H9 (cell line): ENCODE results near the gene NME8. TPM values are rescaled to one million over a fixed set of nuclear protein-coding genes. Genes with fewer than 3 reads are reported as not detected.
A peak's percentile ranks its signal among the peaks of the same experiment; 100 is the strongest.

Experiments used
- DNase-seq: peaks from one replicate; pipeline ENCODE4 v3.0.0-alpha.2; 2017
- H2AFZ ChIP-seq: one replicate; pipeline ENCODE4 v1.6.1; 2013; ENCODE audit warnings: mild to moderate bottlenecking, low read length, control low read depth, moderate library complexity
- H2AK5ac ChIP-seq: 2 replicates; pipeline ENCODE4 v1.6.1; 2013; ENCODE audit warnings: low read length, control low read depth, mixed read lengths; ENCODE audit not compliant: insufficient read length
- H2BK120ac ChIP-seq: one replicate; pipeline ENCODE4 v1.6.1; 2013; ENCODE audit warnings: low read depth, mild to moderate bottlenecking, low read length, control low read depth, inconsistent platforms; ENCODE audit not compliant: poor library complexity, severe bottlenecking
- H2BK12ac ChIP-seq: 2 replicates; pipeline ENCODE4 v1.6.1; 2013; ENCODE audit warnings: low read length, control low read depth, mixed read lengths, low read depth; ENCODE audit not compliant: insufficient read length
- H2BK15ac ChIP-seq: 2 replicates; pipeline ENCODE4 v1.6.1; 2013; ENCODE audit warnings: low read depth, low read length, control low read depth
- H2BK20ac ChIP-seq: one replicate; pipeline ENCODE4 v1.6.1; 2013; ENCODE audit warnings: low read depth, mild to moderate bottlenecking, low read length, control low read depth, inconsistent platforms; ENCODE audit not compliant: poor library complexity, severe bottlenecking
- H2BK5ac ChIP-seq: 2 replicates; pipeline ENCODE4 v1.6.1; 2013; ENCODE audit warnings: low read length, control low read depth, mixed read lengths; ENCODE audit not compliant: insufficient read length
- H3K14ac ChIP-seq: 2 replicates; pipeline ENCODE4 v1.6.1; 2013; ENCODE audit warnings: low read length, control low read depth; ENCODE audit not compliant: insufficient read depth
- H3K18ac ChIP-seq: 2 replicates; pipeline ENCODE4 v1.6.1; 2013; ENCODE audit warnings: low read depth, mild to moderate bottlenecking, mixed read lengths, low read length, control low read depth; ENCODE audit not compliant: insufficient read length
- H3K23ac ChIP-seq: 2 replicates; pipeline ENCODE4 v1.6.1; 2013; ENCODE audit warnings: low read length, control low read depth, mixed read lengths, low read depth; ENCODE audit not compliant: insufficient read length
- H3K23me2 ChIP-seq: 2 replicates; pipeline ENCODE4 v1.6.1; 2013; ENCODE audit warnings: low read depth, mild to moderate bottlenecking, mixed read lengths, low read length, control low read depth; ENCODE audit not compliant: insufficient read length, poor library complexity, severe bottlenecking
- H3K27ac ChIP-seq: 2 replicates; pipeline ENCODE4 v1.5.1; 2013; ENCODE audit warnings: low read length, control low read depth, mixed read lengths, low read depth; ENCODE audit not compliant: insufficient read length
- H3K27me3 ChIP-seq: 2 replicates; pipeline ENCODE4 v1.6.1; 2013; ENCODE audit warnings: low read length, control low read depth, inconsistent platforms; ENCODE audit not compliant: insufficient read depth
- H3K4ac ChIP-seq: 2 replicates; pipeline ENCODE4 v1.6.1; 2013; ENCODE audit warnings: low read depth, mild to moderate bottlenecking, control low read depth, inconsistent platforms, low read length, moderate library complexity
- H3K4me1 ChIP-seq: 2 replicates; pipeline ENCODE4 v1.6.1; 2013; ENCODE audit warnings: low read length, control low read depth, inconsistent platforms; ENCODE audit not compliant: insufficient read depth
- H3K4me2 ChIP-seq: 2 replicates; pipeline ENCODE4 v1.6.1; 2013; ENCODE audit warnings: low read length, control low read depth, mixed read lengths; ENCODE audit not compliant: insufficient read length, insufficient read depth
- H3K56ac ChIP-seq: 2 replicates; pipeline ENCODE4 v1.6.1; 2013; ENCODE audit warnings: low read depth, mild to moderate bottlenecking, mixed read lengths, low read length, control low read depth; ENCODE audit not compliant: insufficient read length
- H3K79me1 ChIP-seq: 2 replicates; pipeline ENCODE4 v1.6.1; 2013; ENCODE audit warnings: low read depth, mild to moderate bottlenecking, moderate library complexity, low read length, control low read depth, inconsistent platforms; ENCODE audit not compliant: insufficient read depth, poor library complexity, severe bottlenecking
- H3K79me2 ChIP-seq: 2 replicates; pipeline ENCODE4 v1.6.1; 2013; ENCODE audit warnings: low read length, control low read depth, inconsistent platforms; ENCODE audit not compliant: insufficient read depth
- H3K9ac ChIP-seq: 2 replicates; pipeline ENCODE4 v1.6.1; 2013; ENCODE audit warnings: low read length, control low read depth, mixed read lengths; ENCODE audit not compliant: insufficient read length; ENCODE audit errors: extremely low read depth
- H3K9me3 ChIP-seq: one replicate; pipeline ENCODE4 v1.6.1; 2013; ENCODE audit warnings: low read depth, low read length, inconsistent platforms; ENCODE audit not compliant: control insufficient read depth
- H3T11ph ChIP-seq: one replicate; pipeline ENCODE4 v1.6.1; 2013; ENCODE audit warnings: mild to moderate bottlenecking, low read length, control low read depth, inconsistent platforms
- H4K20me1 ChIP-seq: one replicate; pipeline ENCODE4 v1.6.1; 2013; ENCODE audit not compliant: control insufficient read depth, insufficient read length, insufficient read depth
- H4K5ac ChIP-seq: 2 replicates; pipeline ENCODE4 v1.6.1; 2013; ENCODE audit warnings: low read depth, mild to moderate bottlenecking, mixed read lengths, low read length, control low read depth; ENCODE audit not compliant: insufficient read length
- H4K8ac ChIP-seq: replicated peaks from 2 replicates; pipeline ENCODE4 v1.6.1; 2013; ENCODE audit warnings: low read length, control low read depth, mixed read lengths, low read depth; ENCODE audit not compliant: insufficient read length
- H4K91ac ChIP-seq: 2 replicates; pipeline ENCODE4 v1.6.1; 2013; ENCODE audit warnings: low read depth, mild to moderate bottlenecking, moderate library complexity, mixed read lengths, low read length, control low read depth; ENCODE audit not compliant: insufficient read length
- H3K27ac Mint-ChIP-seq, 3 experiments: 2 replicates in 2 of 3; 3 replicates in 1 of 3; pipeline ENCODE4 v1.8.0; 2020 to 2021; ENCODE audit warnings: mixed read lengths in 3 of 3, mild to moderate bottlenecking in 1 of 3, moderate library complexity in 1 of 3
- H3K27me3 Mint-ChIP-seq: 2 replicates; pipeline ENCODE4 v1.8.0; 2021; ENCODE audit warnings: low read depth, mild to moderate bottlenecking, moderate library complexity, mixed read lengths
- H3K36me3 Mint-ChIP-seq, 3 experiments: 2 replicates in 2 of 3; 3 replicates in 1 of 3; pipeline ENCODE4 v1.8.0; 2020 to 2021; ENCODE audit warnings: low read depth in 3 of 3, mixed read lengths in 3 of 3; ENCODE audit not compliant: insufficient read depth in 1 of 3
- H3K4me1 Mint-ChIP-seq, 2 experiments: 2 replicates each; pipeline ENCODE4 v1.8.0; 2020; ENCODE audit warnings: mixed read lengths in 2 of 2
- H3K4me3 Mint-ChIP-seq, 2 experiments: 2 replicates in 1 of 2; 3 replicates in 1 of 2; pipeline ENCODE4 v1.8.0; 2020 to 2021; ENCODE audit warnings: mild to moderate bottlenecking in 2 of 2, mixed read lengths in 2 of 2, moderate library complexity in 1 of 2
- H3K9me3 Mint-ChIP-seq, 2 experiments: 2 replicates in 1 of 2; 3 replicates in 1 of 2; pipeline ENCODE4 v1.8.0; 2020; ENCODE audit warnings: mild to moderate bottlenecking in 2 of 2, mixed read lengths in 2 of 2, moderate library complexity in 1 of 2
- WGBS: extraction: QIAGEN DNeasy Blood & Tissue Kit; methylation state at CpG from one replicate; pipeline ENCODE4 v1.1.7; 2013; ENCODE audit warnings: missing lambda C conversion rate, low lambda C conversion rate, mixed read lengths; ENCODE audit not compliant: insufficient read length; ENCODE audit errors: extremely low coverage; 5-methylcytosine and 5-hydroxymethylcytosine counted together
- total RNA-seq: library from RNA; stranded (reverse); gene quantifications from 2 replicates; pipeline ENCODE4 v1.2.1, GENCODE V29; 2021
- TF ChIP-seq, protein P1 (sequence below): fragments of 200-600 bp; sonication (generic); conservative IDR thresholded peaks from 3 replicates; pipeline ENCODE4 v1.8.0; 2021; ENCODE audit warnings: antibody characterized with exemption, mild to moderate bottlenecking

Gene NME8
- total RNA-seq, 1 experiment from 2014 or later: 0.33 TPM

DNA sequence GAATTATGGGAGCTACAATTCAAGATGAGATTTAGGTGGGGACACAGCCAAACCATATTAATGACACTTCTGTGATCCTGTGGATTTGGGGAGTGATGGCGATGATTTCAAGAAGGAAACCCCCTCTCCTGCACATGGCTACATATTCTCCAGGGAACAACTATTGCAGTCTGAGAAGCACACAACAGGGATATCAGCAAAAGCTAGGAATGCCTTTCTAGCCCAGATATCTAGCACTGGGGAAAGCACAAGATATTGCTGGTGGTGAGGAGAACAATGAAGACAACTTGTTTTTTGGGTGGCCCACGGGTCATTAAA, 96.3 kb downstream of the NME8 start:
- no CpG with 5 or more reads among the region's 2 CpGs for WGBS
- H4K91ac ChIP-seq: no peak overlapping the region
- no peaks in the 10 kb centered on the region for H3K9me3 ChIP-seq
- H3K23me2 ChIP-seq: no peaks in the 10 kb centered on the region
- no peak overlapping the region for H3K4ac ChIP-seq
- H3K4me2 ChIP-seq: no peak overlapping the region
- H3K27ac Mint-ChIP-seq: peak overlapping the region in 2 of 3 experiments; percentile 20 to 56; a peak in 2 of 7 replicates
- no peak overlapping the region for H4K5ac ChIP-seq
- H4K8ac ChIP-seq: no peak overlapping the region
- H3K27me3 Mint-ChIP-seq: no peaks in the 10 kb centered on the region
- H3K14ac ChIP-seq: no peak overlapping the region
- H2AK5ac ChIP-seq: no peak overlapping the region
- no peaks in the 10 kb centered on the region for H3K36me3 Mint-ChIP-seq
- H3K27ac ChIP-seq: no peak overlapping the region
- DNase-seq: no peak
- H2BK5ac ChIP-seq: no peak overlapping the region
- H3K79me2 ChIP-seq: no peaks in the 10 kb centered on the region
- H3K27me3 ChIP-seq: no peaks in the 10 kb centered on the region
- no peak overlapping the region for H2AFZ ChIP-seq
- no peak overlapping the region for H3K9ac ChIP-seq
- no peak overlapping the region for H2BK12ac ChIP-seq
- H3K4me1 ChIP-seq: no peaks in the 10 kb centered on the region
- no peak overlapping the region for H3K23ac ChIP-seq
- no peaks in the 10 kb centered on the region for H3K79me1 ChIP-seq
- no peak overlapping the region for H2BK15ac ChIP-seq
- H3K56ac ChIP-seq: no peak overlapping the region
- H2BK20ac ChIP-seq: no peak overlapping the region
- no peak overlapping the region for H3K18ac ChIP-seq
- no peak overlapping the region for H3T11ph ChIP-seq
- no peak overlapping the region for H2BK120ac ChIP-seq
- TF ChIP-seq, protein P1, sequence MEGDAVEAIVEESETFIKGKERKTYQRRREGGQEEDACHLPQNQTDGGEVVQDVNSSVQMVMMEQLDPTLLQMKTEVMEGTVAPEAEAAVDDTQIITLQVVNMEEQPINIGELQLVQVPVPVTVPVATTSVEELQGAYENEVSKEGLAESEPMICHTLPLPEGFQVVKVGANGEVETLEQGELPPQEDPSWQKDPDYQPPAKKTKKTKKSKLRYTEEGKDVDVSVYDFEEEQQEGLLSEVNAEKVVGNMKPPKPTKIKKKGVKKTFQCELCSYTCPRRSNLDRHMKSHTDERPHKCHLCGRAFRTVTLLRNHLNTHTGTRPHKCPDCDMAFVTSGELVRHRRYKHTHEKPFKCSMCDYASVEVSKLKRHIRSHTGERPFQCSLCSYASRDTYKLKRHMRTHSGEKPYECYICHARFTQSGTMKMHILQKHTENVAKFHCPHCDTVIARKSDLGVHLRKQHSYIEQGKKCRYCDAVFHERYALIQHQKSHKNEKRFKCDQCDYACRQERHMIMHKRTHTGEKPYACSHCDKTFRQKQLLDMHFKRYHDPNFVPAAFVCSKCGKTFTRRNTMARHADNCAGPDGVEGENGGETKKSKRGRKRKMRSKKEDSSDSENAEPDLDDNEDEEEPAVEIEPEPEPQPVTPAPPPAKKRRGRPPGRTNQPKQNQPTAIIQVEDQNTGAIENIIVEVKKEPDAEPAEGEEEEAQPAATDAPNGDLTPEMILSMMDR: no peak
- H3K4me3 Mint-ChIP-seq: no peak overlapping the region
- peaks cover 13 to 14% of the 10 kb centered on the region in 2 experiments for H3K4me1 Mint-ChIP-seq
- no peaks in the 10 kb centered on the region for H4K20me1 ChIP-seq
- H3K9me3 Mint-ChIP-seq: no peaks in the 10 kb centered on the region
